Nephron (organoid): Measurements from ENCODE around the gene SSUH2.

ENCODE experiments used
- H3K27ac Mint-ChIP-seq, 3 experiments: 2 replicates each; pipeline ENCODE4 v1.8.0; 2020; ENCODE audit warnings: mixed read lengths in 3 of 3, mild to moderate bottlenecking in 2 of 3, moderate library complexity in 1 of 3
- H3K27me3 Mint-ChIP-seq: 2 replicates; pipeline ENCODE4 v1.8.0; 2021; ENCODE audit warnings: low read depth, mild to moderate bottlenecking, moderate library complexity, mixed read lengths
- H3K36me3 Mint-ChIP-seq: 2 replicates; pipeline ENCODE4 v1.8.0; 2020; ENCODE audit warnings: low read depth, mixed read lengths
- H3K4me1 Mint-ChIP-seq: 2 replicates; pipeline ENCODE4 v1.8.0; 2020; ENCODE audit warnings: mixed read lengths
- H3K4me3 Mint-ChIP-seq, 3 experiments: 2 replicates each; pipeline ENCODE4 v1.8.0; 2020; ENCODE audit warnings: mild to moderate bottlenecking in 3 of 3, mixed read lengths in 3 of 3, moderate library complexity in 2 of 3
- H3K9me3 Mint-ChIP-seq: 2 replicates; pipeline ENCODE4 v1.8.0; 2020; ENCODE audit warnings: mixed read lengths
- TF ChIP-seq, protein P1 (sequence below), 3 experiments: fragments of 200-600 bp; sonication (generic); IDR thresholded peaks; one replicate each; pipeline ENCODE4 v1.5.0; 2021; ENCODE audit warnings: antibody characterized with exemption in 3 of 3; ENCODE audit not compliant: unreplicated experiment in 3 of 3

SSUH2 gene

DNA sequence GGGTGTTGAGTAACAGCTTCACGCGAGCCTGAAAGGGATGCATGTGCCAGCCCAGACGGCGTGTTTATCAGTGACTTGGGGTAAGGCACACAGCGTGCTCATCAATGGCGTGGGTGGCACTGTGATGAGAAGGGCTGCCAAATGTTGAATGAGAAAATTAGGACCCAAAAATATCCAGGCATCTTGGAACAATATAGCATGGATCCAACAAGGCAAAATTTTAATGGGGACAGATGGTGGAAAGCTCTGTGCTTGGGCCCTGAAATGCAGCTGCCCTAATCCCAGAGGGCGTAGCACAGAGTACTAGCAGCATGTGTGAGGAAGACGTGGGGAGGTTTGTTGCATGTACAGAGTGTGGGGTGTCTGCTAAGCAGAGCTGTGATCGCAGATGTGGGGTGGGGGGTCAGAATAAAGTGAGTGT is 48.9 kb downstream of the SSUH2 start:
- Mint-ChIP-seq H3K36me3 (no peaks in the 10 kb centered on the region), H3K27me3 (no peaks in the 10 kb centered on the region), H3K4me1 (peaks cover 78% of the 10 kb centered on the region)

DNA sequence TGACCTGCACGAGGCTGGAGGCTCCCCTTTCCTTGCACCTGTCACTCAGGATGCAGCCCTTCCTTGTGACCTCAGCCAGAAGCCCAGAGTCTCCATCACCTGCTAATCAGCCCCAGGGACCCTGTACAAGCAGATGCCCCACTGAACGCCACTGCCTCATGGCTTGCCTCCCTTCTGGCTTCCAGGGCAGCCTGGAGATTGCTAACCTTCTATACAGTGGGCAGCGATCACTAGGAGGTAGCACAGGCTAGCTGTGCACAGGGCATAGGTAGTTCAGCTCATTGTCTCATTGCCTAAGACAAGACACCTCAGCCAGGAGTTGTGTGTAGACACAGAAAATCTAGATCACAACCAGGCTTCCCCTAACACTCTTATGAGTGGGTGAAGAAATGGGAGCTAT is 49.3 kb downstream of the SSUH2 start:
- peaks cover 83% of the 10 kb centered on the region for H3K4me1 Mint-ChIP-seq
- H3K27ac Mint-ChIP-seq, result peak overlapping the region in 1 of 3 experiments; percentile 33
- no peaks in the 10 kb centered on the region for H3K9me3 Mint-ChIP-seq
- no peak overlapping the region for H3K4me3 Mint-ChIP-seq
- no peaks in the 10 kb centered on the region for H3K27me3 Mint-ChIP-seq
- TF ChIP-seq, protein P1, sequence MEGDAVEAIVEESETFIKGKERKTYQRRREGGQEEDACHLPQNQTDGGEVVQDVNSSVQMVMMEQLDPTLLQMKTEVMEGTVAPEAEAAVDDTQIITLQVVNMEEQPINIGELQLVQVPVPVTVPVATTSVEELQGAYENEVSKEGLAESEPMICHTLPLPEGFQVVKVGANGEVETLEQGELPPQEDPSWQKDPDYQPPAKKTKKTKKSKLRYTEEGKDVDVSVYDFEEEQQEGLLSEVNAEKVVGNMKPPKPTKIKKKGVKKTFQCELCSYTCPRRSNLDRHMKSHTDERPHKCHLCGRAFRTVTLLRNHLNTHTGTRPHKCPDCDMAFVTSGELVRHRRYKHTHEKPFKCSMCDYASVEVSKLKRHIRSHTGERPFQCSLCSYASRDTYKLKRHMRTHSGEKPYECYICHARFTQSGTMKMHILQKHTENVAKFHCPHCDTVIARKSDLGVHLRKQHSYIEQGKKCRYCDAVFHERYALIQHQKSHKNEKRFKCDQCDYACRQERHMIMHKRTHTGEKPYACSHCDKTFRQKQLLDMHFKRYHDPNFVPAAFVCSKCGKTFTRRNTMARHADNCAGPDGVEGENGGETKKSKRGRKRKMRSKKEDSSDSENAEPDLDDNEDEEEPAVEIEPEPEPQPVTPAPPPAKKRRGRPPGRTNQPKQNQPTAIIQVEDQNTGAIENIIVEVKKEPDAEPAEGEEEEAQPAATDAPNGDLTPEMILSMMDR (IDR thresholded peaks at IDR 0.05; ENCODE audit: unreplicated experiment in 3 of 3), result no peak
- H3K36me3 Mint-ChIP-seq, result no peaks in the 10 kb centered on the region

More for the DNA sequence above, 48.9 kb downstream of the SSUH2 start:
- Mint-ChIP-seq H3K4me3 (no peak overlapping the region), H3K9me3 (no peaks in the 10 kb centered on the region), H3K27ac (peak overlapping the region; percentile 16 to 69 (median 19))
- TF ChIP-seq, protein P1 (IDR thresholded peaks at IDR 0.05; ENCODE audit: unreplicated experiment in 3 of 3), result no peak

DNA sequence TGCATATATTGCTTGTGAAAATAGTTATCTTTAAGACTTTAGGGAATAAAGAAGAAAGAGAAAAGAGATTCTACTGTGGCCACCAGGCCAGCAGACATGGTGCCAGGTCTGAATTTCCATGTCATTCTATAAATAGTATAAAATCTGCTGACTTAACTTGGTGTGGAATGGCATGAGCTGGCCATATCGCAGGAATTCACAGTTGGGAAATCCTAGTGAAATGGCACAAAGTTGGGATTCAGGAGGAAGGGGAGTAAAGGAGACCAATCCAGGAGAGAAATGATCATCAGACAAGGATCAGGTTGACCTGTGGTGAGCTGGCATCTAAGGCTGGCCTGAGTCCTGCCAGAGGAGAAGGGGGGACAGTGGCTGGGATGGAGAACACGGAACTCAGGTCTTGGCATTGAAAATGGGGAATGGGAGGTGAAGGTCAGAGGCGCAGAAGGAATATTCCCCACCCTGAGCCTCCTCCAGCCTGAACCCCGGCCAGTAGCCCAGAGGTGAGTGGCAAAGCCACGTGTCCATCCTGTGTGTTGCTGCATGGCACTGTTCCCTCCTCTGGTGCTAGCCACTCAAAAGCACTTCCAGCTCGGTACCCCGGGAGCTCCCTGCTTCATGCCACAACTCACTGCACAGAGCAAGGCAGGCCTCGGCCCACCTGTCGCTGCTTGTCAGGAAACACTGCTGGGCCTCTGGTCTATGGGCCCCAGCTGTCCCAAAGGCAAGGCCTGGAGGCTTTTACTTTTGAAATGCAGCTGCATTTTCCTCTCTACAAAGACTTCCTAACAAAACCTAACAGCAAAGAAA is 51.4 kb downstream of the SSUH2 start:
- TF ChIP-seq, protein P1 (IDR thresholded peaks at IDR 0.05; ENCODE audit: unreplicated experiment in 3 of 3), result no peak
- peak overlapping the region in 1 of 3 experiments; percentile 4 for H3K4me3 Mint-ChIP-seq
- H3K9me3 Mint-ChIP-seq, result no peaks in the 10 kb centered on the region
- peak overlapping the region; percentile 81 to 90 (median 87) for H3K27ac Mint-ChIP-seq
- no peaks in the 10 kb centered on the region for H3K36me3 Mint-ChIP-seq
- no peaks in the 10 kb centered on the region for H3K27me3 Mint-ChIP-seq
- peaks cover 89% of the 10 kb centered on the region for H3K4me1 Mint-ChIP-seq

- TF ChIP-seq, protein P1 (IDR thresholded peaks at IDR 0.05; ENCODE audit: unreplicated experiment in 3 of 3), result no peak
- peaks cover 67% of the 10 kb centered on the region for H3K4me1 Mint-ChIP-seq
- H3K36me3 Mint-ChIP-seq, result no peaks in the 10 kb centered on the region
- H3K4me3 Mint-ChIP-seq, result no peak overlapping the region
- peaks cover 4% of the 10 kb centered on the region for H3K9me3 Mint-ChIP-seq
- peak overlapping the region in 2 of 3 experiments; percentile 52 to 65 for H3K27ac Mint-ChIP-seq
- H3K27me3 Mint-ChIP-seq, result no peaks in the 10 kb centered on the region
These were observed 54.6 kb downstream of the SSUH2 start for GRCh38 chr3:8589880-8590556.

DNA sequence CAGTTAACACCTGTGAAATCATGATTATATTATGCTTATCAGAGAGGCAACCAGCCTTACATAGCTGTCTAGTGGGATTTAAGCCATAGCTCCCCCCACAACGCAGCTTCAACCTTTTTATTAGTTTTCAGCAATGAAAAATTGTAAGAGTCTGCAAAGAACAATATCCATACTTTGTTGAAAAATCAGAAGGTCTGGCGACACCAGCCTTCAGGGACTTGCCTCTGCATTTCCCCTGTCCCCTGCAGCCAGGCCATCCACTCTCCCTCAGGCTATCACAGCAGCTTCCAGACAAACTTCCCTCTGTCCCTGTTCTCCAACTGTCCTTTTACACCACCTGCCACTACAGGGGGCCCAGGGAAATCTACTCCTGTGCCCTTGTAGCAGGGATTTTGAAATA is 59.9 kb downstream of the SSUH2 start:
- H3K36me3 Mint-ChIP-seq, result no peaks in the 10 kb centered on the region
- peaks cover 35% of the 10 kb centered on the region for H3K4me1 Mint-ChIP-seq
- H3K4me3 Mint-ChIP-seq, result no peak overlapping the region
- H3K27ac Mint-ChIP-seq, result no peak overlapping the region
- H3K9me3 Mint-ChIP-seq, result peaks cover 4% of the 10 kb centered on the region
- H3K27me3 Mint-ChIP-seq, result peaks cover 4% of the 10 kb centered on the region
- TF ChIP-seq, protein P1 (IDR thresholded peaks at IDR 0.05; ENCODE audit: unreplicated experiment in 3 of 3), result no peak
